ENCODE data around the gene RPH3AL. TPM values are rescaled to one million over a fixed set of nuclear protein-coding genes. Genes with fewer than 3 reads are reported as not detected.

Gene RPH3AL
- polyA plus RNA-seq, 4 donors = 10.5 to 18.8 (median 12.0) TPM

GRCh38 chr17:253091-253846 is 99.3 kb downstream of the RPH3AL start:
- DNase-seq (no peak), FAIRE-seq (no peak)
- peaks cover 0 to 4% of the 10 kb centered on the region in 2 donors for H3K9me3 ChIP-seq (ENCODE audit: control insufficient read depth in 2 of 2, insufficient read depth in 1 of 2, low read depth in 1 of 2, low read length in 1 of 2)
- H3K36me3 ChIP-seq (ENCODE audit: control insufficient read depth in 3 of 3, insufficient read depth in 2 of 3, low read depth in 1 of 3, low read length in 3 of 3) = peaks cover 0 to 8% (median 0%) of the 10 kb centered on the region in 3 donors
- 88 to 91% (median 90%) methylated on average over 21 to 23 of the region's 29 CpGs for WGBS, 3 donors
- no peaks in the 10 kb centered on the region for H3K27me3 ChIP-seq (ENCODE audit: control insufficient read depth in 3 of 3, insufficient read depth in 3 of 3, low read length in 3 of 3)
- H3K27ac ChIP-seq (ENCODE audit: low read depth in 1 of 3, low read length in 2 of 3) = no peak overlapping the region
- no peaks in the 10 kb centered on the region for H3K4me1 ChIP-seq (ENCODE audit: control insufficient read depth in 3 of 3, insufficient read depth in 2 of 3, low read depth in 1 of 3, low read length in 2 of 3)
- no peak overlapping the region for H3K4me3 ChIP-seq (ENCODE audit: low read depth in 1 of 3, low read length in 3 of 3)

DNA sequence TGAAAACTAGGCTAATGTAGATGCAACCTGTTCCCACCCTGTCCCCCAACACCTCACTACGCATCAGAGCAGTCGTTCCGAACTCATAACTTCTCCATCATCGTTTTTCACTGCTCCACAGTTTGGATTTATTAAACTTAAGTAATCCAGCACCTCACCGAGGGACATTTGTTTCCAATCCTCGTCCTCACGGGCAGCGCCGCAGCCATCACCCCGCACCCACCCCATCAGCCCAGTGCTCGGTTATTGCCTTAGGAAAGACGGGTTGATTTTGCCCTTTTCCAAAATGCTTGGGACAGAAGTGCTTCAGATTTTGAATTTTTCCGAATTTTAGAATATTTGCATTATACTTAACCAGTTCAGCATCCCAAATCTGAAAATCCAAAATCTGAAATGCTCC is 100.2 kb downstream of the RPH3AL start:
- Histone ChIP-seq H3K4me1 (ENCODE audit: control insufficient read depth in 3 of 3, insufficient read depth in 2 of 3, low read depth in 1 of 3, low read length in 2 of 3) (no peaks in the 10 kb centered on the region), H3K9me3 (ENCODE audit: control insufficient read depth in 2 of 2, insufficient read depth in 1 of 2, low read depth in 1 of 2, low read length in 1 of 2) (no peaks in the 10 kb centered on the region), H3K27me3 (ENCODE audit: control insufficient read depth in 3 of 3, insufficient read depth in 3 of 3, low read length in 3 of 3) (no peaks in the 10 kb centered on the region), H3K27ac (ENCODE audit: low read depth in 1 of 3, low read length in 2 of 3) (no peak overlapping the region), H3K36me3 (ENCODE audit: control insufficient read depth in 3 of 3, insufficient read depth in 2 of 3, low read depth in 1 of 3, low read length in 3 of 3) (peaks cover 0 to 3% (median 0%) of the 10 kb centered on the region in 3 donors), H3K4me3 (ENCODE audit: low read depth in 1 of 3, low read length in 3 of 3) (no peak overlapping the region)
- DNase-seq (no peak), FAIRE-seq (no peak)
- WGBS, 3 donors = 90 to 96% (median 95%) methylated on average over 13 of the region's 13 CpGs

DNA sequence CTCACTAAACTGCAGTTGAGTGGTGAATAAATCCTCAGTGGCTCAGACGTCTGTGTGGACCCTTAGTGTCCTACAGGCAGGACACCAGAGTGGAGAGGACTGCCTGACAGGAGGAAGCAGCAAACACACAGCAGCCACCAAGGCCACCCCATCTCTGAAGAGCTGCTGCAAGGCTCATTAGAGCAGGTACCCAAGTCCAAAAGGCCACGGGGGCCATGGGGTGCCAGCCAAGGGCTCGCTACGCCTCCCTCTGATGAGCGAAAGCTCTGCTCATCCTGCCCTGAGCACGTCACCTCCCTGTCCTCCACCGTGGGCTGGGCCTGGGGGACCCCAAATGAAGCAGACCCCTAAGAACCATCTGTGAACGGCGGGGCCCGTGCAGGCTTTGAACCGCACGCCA is 101.1 kb downstream of the RPH3AL start:
- WGBS, 3 donors = 89 to 93% (median 93%) methylated on average over 12 of the region's 12 CpGs
- no peak overlapping the region for H3K4me3 ChIP-seq (ENCODE audit: low read depth in 1 of 3, low read length in 3 of 3)
- no peak overlapping the region for H3K27ac ChIP-seq (ENCODE audit: low read depth in 1 of 3, low read length in 2 of 3)
- H3K9me3 ChIP-seq (ENCODE audit: control insufficient read depth in 2 of 2, insufficient read depth in 1 of 2, low read depth in 1 of 2, low read length in 1 of 2) = no peaks in the 10 kb centered on the region
- no peaks in the 10 kb centered on the region for H3K4me1 ChIP-seq (ENCODE audit: control insufficient read depth in 3 of 3, insufficient read depth in 2 of 3, low read depth in 1 of 3, low read length in 2 of 3)
- H3K27me3 ChIP-seq (ENCODE audit: control insufficient read depth in 3 of 3, insufficient read depth in 3 of 3, low read length in 3 of 3) = no peaks in the 10 kb centered on the region
- FAIRE-seq (no peak), DNase-seq (no peak)
- peaks cover 0 to 9% (median 0%) of the 10 kb centered on the region in 3 donors for H3K36me3 ChIP-seq (ENCODE audit: control insufficient read depth in 3 of 3, insufficient read depth in 2 of 3, low read depth in 1 of 3, low read length in 3 of 3)

- H3K36me3 ChIP-seq (ENCODE audit: control insufficient read depth in 3 of 3, insufficient read depth in 2 of 3, low read depth in 1 of 3, low read length in 3 of 3) = peaks cover 0 to 11% (median 0%) of the 10 kb centered on the region in 3 donors
- H3K27me3 ChIP-seq (ENCODE audit: control insufficient read depth in 3 of 3, insufficient read depth in 3 of 3, low read length in 3 of 3) = no peaks in the 10 kb centered on the region
- H3K4me1 ChIP-seq (ENCODE audit: control insufficient read depth in 3 of 3, insufficient read depth in 2 of 3, low read depth in 1 of 3, low read length in 2 of 3) = no peaks in the 10 kb centered on the region
- DNase-seq = no peak
- H3K4me3 ChIP-seq (ENCODE audit: low read depth in 1 of 3, low read length in 3 of 3) = no peak overlapping the region
- no peaks in the 10 kb centered on the region for H3K9me3 ChIP-seq (ENCODE audit: control insufficient read depth in 2 of 2, insufficient read depth in 1 of 2, low read depth in 1 of 2, low read length in 1 of 2)
- 89 to 94% (median 90%) methylated on average over 27 of the region's 27 CpGs for WGBS, 3 donors
- no peak overlapping the region for H3K27ac ChIP-seq (ENCODE audit: low read depth in 1 of 3, low read length in 2 of 3)
- FAIRE-seq = no peak
These were observed 101.9 kb downstream of the RPH3AL start for GRCh38 chr17:250487-251300.

DNA sequence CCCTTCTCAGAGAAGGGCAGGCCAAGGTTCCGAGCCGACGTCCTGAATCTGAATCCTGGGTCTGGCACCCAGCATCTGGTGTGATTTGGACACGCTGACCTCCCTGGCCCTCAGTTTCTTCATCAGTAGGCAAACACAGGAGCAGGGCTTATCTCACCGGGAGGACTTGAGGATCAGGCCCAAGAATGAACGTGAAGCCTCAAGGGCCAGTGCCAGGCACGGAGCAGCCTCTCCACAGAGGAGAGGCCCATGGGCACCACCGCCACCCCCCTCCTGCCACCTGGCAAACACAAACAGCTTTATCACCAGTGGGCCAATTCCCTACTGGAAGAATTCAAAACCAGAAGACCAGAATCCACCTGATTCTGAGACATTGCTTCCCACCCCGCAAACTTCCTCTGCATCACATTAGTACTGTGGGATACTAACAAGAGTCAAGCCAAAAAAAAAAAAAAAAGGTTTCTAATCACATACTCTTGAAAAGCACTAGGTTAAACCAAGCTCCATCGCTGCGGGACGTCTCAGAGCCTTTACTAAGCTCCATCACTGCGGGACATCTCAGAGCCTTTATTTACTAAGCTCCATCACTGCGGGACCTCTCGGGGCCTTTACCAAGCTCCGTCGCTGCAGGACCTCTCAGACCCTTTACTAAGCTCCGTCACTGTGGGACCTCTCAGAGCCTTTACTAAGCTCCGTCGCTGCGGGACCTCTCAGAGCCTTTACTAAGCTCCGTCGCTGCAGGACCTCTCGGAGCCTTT is 103.2 kb downstream of the RPH3AL start:
- Histone ChIP-seq H3K27ac (ENCODE audit: low read depth in 1 of 3, low read length in 2 of 3) (no peak overlapping the region), H3K4me1 (ENCODE audit: control insufficient read depth in 3 of 3, insufficient read depth in 2 of 3, low read depth in 1 of 3, low read length in 2 of 3) (no peaks in the 10 kb centered on the region), H3K27me3 (ENCODE audit: control insufficient read depth in 3 of 3, insufficient read depth in 3 of 3, low read length in 3 of 3) (no peaks in the 10 kb centered on the region), H3K9me3 (ENCODE audit: control insufficient read depth in 2 of 2, insufficient read depth in 1 of 2, low read depth in 1 of 2, low read length in 1 of 2) (no peaks in the 10 kb centered on the region), H3K4me3 (ENCODE audit: low read depth in 1 of 3, low read length in 3 of 3) (no peak overlapping the region), H3K36me3 (ENCODE audit: control insufficient read depth in 3 of 3, insufficient read depth in 2 of 3, low read depth in 1 of 3, low read length in 3 of 3) (peaks cover 0 to 20% (median 0%) of the 10 kb centered on the region in 3 donors)
- 81 to 87% (median 86%) methylated on average over 24 of the region's 24 CpGs for WGBS, 3 donors
- DNase-seq = no peak
- FAIRE-seq = no peak

DNA sequence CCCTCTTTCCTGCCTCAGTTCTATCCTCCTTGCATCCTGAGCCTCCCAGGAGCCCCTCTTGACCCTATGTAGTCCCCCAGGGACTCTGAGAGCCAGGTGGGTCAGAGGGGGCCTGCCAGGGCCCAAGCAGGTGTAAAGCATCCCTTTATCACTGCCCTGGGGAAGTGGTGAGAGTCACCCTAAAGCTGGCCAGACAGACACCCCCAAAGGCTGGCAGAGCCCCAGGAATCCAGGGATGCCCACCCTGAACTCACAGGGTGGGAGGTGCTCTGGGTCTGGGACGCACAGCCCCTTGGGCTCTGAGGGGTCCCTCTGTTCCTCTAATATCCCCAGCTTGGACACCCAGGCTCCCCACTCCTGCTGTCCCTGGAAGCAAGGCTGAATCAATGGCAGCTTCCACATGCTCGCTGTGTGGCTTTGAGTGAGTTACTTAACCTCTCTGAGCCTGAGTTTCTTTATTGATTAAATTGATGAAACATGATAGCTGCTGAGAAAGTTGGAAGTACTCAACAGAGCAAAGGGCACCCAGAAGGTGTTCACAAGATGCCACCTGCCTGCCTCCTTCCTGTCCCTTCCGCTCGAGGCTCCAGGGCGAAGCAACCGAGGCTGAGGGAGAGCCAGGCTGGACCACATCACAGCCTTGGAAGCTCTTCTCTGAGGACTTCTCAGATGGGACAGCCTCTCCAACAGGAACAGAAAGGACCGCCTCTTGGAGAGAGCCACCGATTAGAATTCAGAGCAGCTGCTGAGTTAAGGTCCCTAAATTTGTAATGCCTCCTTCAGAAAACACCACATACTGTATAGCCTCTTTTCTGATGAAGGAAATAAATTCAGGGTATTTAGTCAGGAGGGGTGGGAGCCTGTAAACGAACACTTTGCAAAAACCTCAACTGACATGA is 104.0 kb downstream of the RPH3AL start:
- Histone ChIP-seq H3K9me3 (ENCODE audit: control insufficient read depth in 2 of 2, insufficient read depth in 1 of 2, low read depth in 1 of 2, low read length in 1 of 2) (no peaks in the 10 kb centered on the region), H3K36me3 (ENCODE audit: control insufficient read depth in 3 of 3, insufficient read depth in 2 of 3, low read depth in 1 of 3, low read length in 3 of 3) (peaks cover 0 to 20% (median 0%) of the 10 kb centered on the region in 3 donors), H3K4me3 (ENCODE audit: low read depth in 1 of 3, low read length in 3 of 3) (no peak overlapping the region), H3K4me1 (ENCODE audit: control insufficient read depth in 3 of 3, insufficient read depth in 2 of 3, low read depth in 1 of 3, low read length in 2 of 3) (no peaks in the 10 kb centered on the region), H3K27me3 (ENCODE audit: control insufficient read depth in 3 of 3, insufficient read depth in 3 of 3, low read length in 3 of 3) (no peaks in the 10 kb centered on the region), H3K27ac (ENCODE audit: low read depth in 1 of 3, low read length in 2 of 3) (no peak overlapping the region)
- 76 to 90% (median 88%) methylated on average over 9 of the region's 9 CpGs for WGBS, 3 donors
- no peak for DNase-seq
- no peak for FAIRE-seq

DNA sequence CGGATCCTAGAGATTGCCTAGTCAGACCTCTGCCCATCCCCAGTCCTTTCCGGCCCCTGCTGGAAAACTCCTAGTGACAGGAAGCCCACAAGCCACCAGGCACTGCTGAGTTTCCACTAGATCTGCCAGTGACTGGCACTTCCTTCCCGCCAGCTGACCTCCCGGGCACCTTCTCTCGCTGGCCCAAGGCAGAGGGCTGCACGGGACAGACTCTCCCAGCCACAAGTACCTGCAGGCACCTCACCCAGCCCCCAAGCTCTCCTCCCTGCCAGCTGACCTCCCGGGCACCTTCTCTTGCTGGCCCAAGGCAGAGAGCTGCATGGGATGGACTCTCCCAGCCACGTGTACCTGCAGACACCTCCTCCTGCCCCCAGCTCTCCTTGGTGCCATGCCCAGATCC is 104.8 kb downstream of the RPH3AL start:
- Histone ChIP-seq H3K27ac (ENCODE audit: low read depth in 1 of 3, low read length in 2 of 3) (no peak overlapping the region), H3K36me3 (ENCODE audit: control insufficient read depth in 3 of 3, insufficient read depth in 2 of 3, low read depth in 1 of 3, low read length in 3 of 3) (peaks cover 0 to 17% (median 0%) of the 10 kb centered on the region in 3 donors), H3K9me3 (ENCODE audit: control insufficient read depth in 2 of 2, insufficient read depth in 1 of 2, low read depth in 1 of 2, low read length in 1 of 2) (no peaks in the 10 kb centered on the region), H3K27me3 (ENCODE audit: control insufficient read depth in 3 of 3, insufficient read depth in 3 of 3, low read length in 3 of 3) (no peaks in the 10 kb centered on the region), H3K4me1 (ENCODE audit: control insufficient read depth in 3 of 3, insufficient read depth in 2 of 3, low read depth in 1 of 3, low read length in 2 of 3) (no peaks in the 10 kb centered on the region), H3K4me3 (ENCODE audit: low read depth in 1 of 3, low read length in 3 of 3) (no peak overlapping the region)
- 48 to 68% (median 51%) methylated on average over 8 of the region's 8 CpGs for WGBS, 3 donors
- FAIRE-seq (no peak), DNase-seq (no peak)
